ENCODE results near the gene RING1.
A peak's percentile ranks its signal among the peaks of the same experiment; 100 is the strongest.

The RING1 gene

DNA sequence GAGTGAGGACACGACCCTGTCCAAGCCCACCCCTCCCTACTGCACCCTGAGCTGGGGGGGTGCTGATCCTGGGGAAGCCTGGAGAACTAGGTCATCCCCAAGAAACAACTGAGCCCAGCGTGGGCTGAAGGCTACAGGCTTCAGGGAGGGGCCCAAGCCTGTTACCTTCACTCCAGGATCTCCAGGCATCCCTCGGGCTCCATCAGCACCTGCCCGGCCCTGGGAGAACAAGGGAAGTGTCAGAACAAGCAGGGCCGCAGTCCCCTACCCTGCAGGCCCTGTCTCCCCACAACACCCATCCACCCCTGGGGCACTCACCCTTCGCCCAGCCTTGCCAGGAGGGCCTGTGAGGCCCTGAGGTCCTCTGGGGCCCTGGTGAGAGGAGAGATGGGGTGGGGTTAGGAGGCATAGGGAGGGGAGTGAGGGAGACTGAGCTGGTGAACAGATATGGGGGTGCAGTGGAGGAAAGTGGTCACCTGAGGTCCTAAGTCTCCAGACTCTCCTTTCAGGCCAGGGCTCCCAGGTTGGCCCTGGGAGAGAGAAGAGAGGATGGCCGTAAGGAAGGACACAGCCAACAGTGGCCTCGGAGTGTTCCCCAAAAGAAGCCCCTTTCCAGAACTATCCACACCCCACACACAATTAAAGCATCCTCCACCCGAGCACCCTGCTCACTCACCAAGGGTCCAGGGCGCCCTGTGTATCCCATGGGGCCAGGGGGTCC lies 29.4 kb upstream of the RING1 start:
- CTCF ChIA-PET, result interaction anchor here (1.1 to 1.7 kb wide), 2 partner anchors 17 to 178 kb away, joined by 3 read pairs; no protein-coding TSS in a partner anchor
- H3K27ac ChIP-seq (ENCODE audit: insufficient read depth in 1 of 2, low read depth in 1 of 2, low read length in 2 of 2, poor library complexity in 1 of 2, severe bottlenecking in 2 of 2), result no peak overlapping the region
- WGBS (ENCODE audit: insufficient coverage), result 100% methylated on average over 2 of the region's 10 CpGs

DNA sequence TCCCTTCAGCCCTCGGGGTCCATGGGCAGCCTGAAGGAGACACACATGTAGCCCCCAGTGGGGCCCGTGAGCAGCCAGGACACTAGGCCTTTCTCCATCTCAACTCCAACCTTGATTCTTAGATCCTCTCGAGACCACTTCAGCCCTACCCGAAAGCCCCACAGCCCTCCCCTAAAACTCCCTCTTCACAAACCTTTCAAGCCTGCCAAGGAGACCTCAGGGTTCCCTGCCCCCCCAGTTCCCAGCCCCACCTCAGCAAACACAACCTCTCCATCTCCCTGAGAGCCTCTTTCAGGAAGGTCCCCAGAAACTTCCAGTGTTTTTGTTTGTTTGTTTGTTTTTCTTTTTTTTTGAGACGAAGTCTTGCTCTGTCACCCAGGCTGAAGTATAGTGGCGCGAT lies 27.2 kb upstream of the RING1 start:
- CTCF ChIA-PET, result interaction anchor here (1.7 kb wide), 1 partner anchor 17 kb away, joined by 3 read pairs; no protein-coding TSS in a partner anchor
- H3K36me3 ChIP-seq (ENCODE audit: control insufficient read depth in 4 of 4, insufficient read depth in 4 of 4, low read length in 3 of 4), result no peaks in the 10 kb centered on the region
- no peak overlapping the region for H3K27ac ChIP-seq (ENCODE audit: insufficient read depth in 1 of 2, low read depth in 1 of 2, low read length in 2 of 2, poor library complexity in 1 of 2, severe bottlenecking in 2 of 2)
- no peaks in the 10 kb centered on the region for H3K27me3 ChIP-seq (replicated peaks in 2 of 5; ENCODE audit: control insufficient read depth in 4 of 5, insufficient read depth in 5 of 5, low read length in 4 of 5)
- H3K4me1 ChIP-seq (ENCODE audit: control extremely low read depth in 1 of 4, control insufficient read depth in 4 of 4, insufficient read depth in 4 of 4, low read length in 3 of 4), result peaks cover 5 to 14% (median 10%) of the 10 kb centered on the region in 4 experiments
- WGBS (ENCODE audit: insufficient coverage), result 100% methylated on average over 5 of the region's 7 CpGs
- DNase-seq, result no peak
- H3K4me3 ChIP-seq (ENCODE audit: control insufficient read depth in 1 of 7, extremely low read depth in 1 of 7, insufficient read depth in 4 of 7, low read depth in 2 of 7, low read length in 6 of 7), result no peak overlapping the region
- POLR2A ChIA-PET, result no interaction called here
- H3K9me3 ChIP-seq (ENCODE audit: control extremely low read depth in 1 of 5, control insufficient read depth in 4 of 5, insufficient read depth in 2 of 5, low read depth in 1 of 5, low read length in 4 of 5), result peaks cover 0 to 3% (median 0%) of the 10 kb centered on the region in 5 experiments

More for the DNA sequence above, 29.4 kb upstream of the RING1 start:
- peaks cover 0 to 2% (median 0%) of the 10 kb centered on the region in 5 experiments for H3K27me3 ChIP-seq (replicated peaks in 2 of 5; ENCODE audit: control insufficient read depth in 4 of 5, insufficient read depth in 5 of 5, low read length in 4 of 5)
- H3K9me3 ChIP-seq (ENCODE audit: control extremely low read depth in 1 of 5, control insufficient read depth in 4 of 5, insufficient read depth in 2 of 5, low read depth in 1 of 5, low read length in 4 of 5), result peaks cover 0 to 3% (median 0%) of the 10 kb centered on the region in 5 experiments
- peaks cover 4 to 11% (median 7%) of the 10 kb centered on the region in 4 experiments for H3K4me1 ChIP-seq (ENCODE audit: control extremely low read depth in 1 of 4, control insufficient read depth in 4 of 4, insufficient read depth in 4 of 4, low read length in 3 of 4)
- no peak overlapping the region for H3K4me3 ChIP-seq (ENCODE audit: control insufficient read depth in 1 of 7, extremely low read depth in 1 of 7, insufficient read depth in 4 of 7, low read depth in 2 of 7, low read length in 6 of 7)
- POLR2A ChIA-PET, result no interaction called here
- no peak for DNase-seq
- H3K36me3 ChIP-seq (ENCODE audit: control insufficient read depth in 4 of 4, insufficient read depth in 4 of 4, low read length in 3 of 4), result no peaks in the 10 kb centered on the region

DNA sequence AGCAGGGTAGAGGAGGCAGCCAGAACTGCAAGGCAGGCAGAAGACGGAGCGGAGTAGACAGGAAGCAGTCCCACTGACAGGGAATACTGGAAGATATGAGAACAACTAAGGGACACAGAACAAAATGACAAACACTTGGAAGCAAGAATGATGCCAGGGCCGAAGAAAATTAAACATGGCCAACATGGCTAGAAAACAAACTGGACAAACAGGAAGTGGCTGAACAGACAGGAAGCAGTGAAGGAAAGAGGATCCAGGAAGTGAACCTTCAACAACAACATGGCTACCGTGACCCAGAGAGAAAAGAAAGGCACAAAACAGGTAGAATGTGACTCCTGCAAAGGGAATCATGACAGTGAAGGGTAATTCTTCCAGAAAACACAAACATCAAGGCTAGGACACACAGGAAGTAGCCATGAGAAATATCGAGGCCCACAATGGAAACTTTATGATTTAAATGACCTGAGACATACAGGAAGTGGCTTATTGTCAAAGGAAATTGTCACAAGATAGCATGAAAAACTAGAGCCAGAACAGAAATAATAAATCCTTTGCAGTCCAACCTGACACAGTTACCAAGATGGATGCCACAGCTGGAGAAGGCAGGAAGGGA lies 25.1 kb upstream of the RING1 start:
- Histone ChIP-seq H3K4me1 (ENCODE audit: control extremely low read depth in 1 of 4, control insufficient read depth in 4 of 4, insufficient read depth in 4 of 4, low read length in 3 of 4) (peaks cover 5 to 14% (median 10%) of the 10 kb centered on the region in 4 experiments), H3K27ac (ENCODE audit: insufficient read depth in 1 of 2, low read depth in 1 of 2, low read length in 2 of 2, poor library complexity in 1 of 2, severe bottlenecking in 2 of 2) (no peak overlapping the region), H3K27me3 (replicated peaks in 2 of 5; ENCODE audit: control insufficient read depth in 4 of 5, insufficient read depth in 5 of 5, low read length in 4 of 5) (peaks cover 0 to 2% (median 0%) of the 10 kb centered on the region in 5 experiments), H3K9me3 (ENCODE audit: control extremely low read depth in 1 of 5, control insufficient read depth in 4 of 5, insufficient read depth in 2 of 5, low read depth in 1 of 5, low read length in 4 of 5) (peaks cover 0 to 3% (median 0%) of the 10 kb centered on the region in 5 experiments), H3K4me3 (ENCODE audit: control insufficient read depth in 1 of 7, extremely low read depth in 1 of 7, insufficient read depth in 4 of 7, low read depth in 2 of 7, low read length in 6 of 7) (peak overlapping the region in 2 of 7 experiments; percentile 13 to 30), H3K36me3 (ENCODE audit: control insufficient read depth in 4 of 4, insufficient read depth in 4 of 4, low read length in 3 of 4) (no peaks in the 10 kb centered on the region)
- DNase-seq, result no peak
- 69% methylated on average over 5 of the region's 5 CpGs for WGBS (ENCODE audit: insufficient coverage)
- POLR2A ChIA-PET, result interaction anchor here (0.6 kb wide), 1 partner anchor 32 kb away, joined by 3 read pairs; no protein-coding TSS in a partner anchor
- CTCF ChIA-PET, result interaction anchor here (1.0 to 1.8 kb wide), 5 partner anchors 10 to 59 kb away, joined by 3 to 7 read pairs (median 5); no protein-coding TSS in a partner anchor

DNA sequence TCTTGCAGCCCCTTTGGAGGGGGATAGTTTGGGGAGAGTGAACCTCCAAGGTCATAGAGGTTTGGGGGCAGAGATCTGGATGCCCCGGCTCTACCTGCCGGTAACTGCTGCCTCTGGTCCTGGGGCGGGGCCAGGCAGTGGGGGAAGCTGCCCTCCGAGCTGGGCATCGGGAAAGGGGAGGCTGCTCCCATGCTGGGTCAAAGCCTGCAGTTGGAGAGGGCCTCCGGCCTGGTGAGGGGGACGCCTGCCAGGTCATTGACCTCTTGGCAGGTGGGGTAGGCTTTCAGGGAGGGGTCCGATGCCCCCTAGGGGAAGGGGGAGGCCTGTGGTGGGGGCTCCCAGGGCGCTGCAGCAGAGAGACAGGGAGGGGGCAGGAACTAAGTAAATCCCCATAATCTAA lies 23.1 kb upstream of the RING1 start:
- POLR2A ChIA-PET, result no interaction called here

DNA sequence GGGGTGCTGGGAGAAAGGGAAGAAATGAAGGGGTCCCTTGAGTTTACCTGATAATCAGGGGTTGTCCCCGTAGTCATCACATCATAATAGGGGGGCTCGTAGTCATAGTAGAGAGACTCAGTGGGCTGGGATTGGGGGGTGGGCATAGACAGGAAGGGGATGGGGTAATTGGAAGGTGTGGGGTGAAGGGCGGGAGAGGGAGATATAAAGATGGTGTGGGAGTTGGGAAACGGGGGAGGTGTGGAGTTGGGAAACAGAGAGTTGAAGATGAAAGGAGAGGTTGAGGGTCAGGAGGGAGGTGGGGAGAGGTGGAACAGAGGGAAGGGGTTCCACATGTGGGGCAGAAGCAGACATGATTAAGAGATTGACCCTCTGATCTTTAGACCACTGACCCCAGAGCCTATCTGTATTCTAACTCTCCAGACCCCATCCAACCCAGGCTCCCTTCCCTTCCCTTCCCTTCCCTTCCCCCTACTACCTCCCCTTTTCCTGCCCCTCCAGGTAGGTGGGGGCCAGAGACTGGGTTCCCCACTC lies 22.6 kb upstream of the RING1 start:
- POLR2A ChIA-PET, result no interaction called here
- CTCF ChIA-PET, result interaction anchor here (0.8 kb wide), 1 partner anchor 63 kb away, joined by 3 read pairs; no protein-coding TSS in a partner anchor
- WGBS (ENCODE audit: insufficient coverage), result 95% methylated on average over 4 of the region's 4 CpGs

More for the DNA sequence above, 23.1 kb upstream of the RING1 start:
- 100% methylated on average over 4 of the region's 9 CpGs for WGBS (ENCODE audit: insufficient coverage)
- no peak for DNase-seq
- no peak overlapping the region for H3K27ac ChIP-seq (ENCODE audit: insufficient read depth in 1 of 2, low read depth in 1 of 2, low read length in 2 of 2, poor library complexity in 1 of 2, severe bottlenecking in 2 of 2)
- CTCF ChIA-PET, result no interaction called here
- peaks cover 0 to 3% (median 0%) of the 10 kb centered on the region in 5 experiments for H3K9me3 ChIP-seq (ENCODE audit: control extremely low read depth in 1 of 5, control insufficient read depth in 4 of 5, insufficient read depth in 2 of 5, low read depth in 1 of 5, low read length in 4 of 5)
- H3K36me3 ChIP-seq (ENCODE audit: control insufficient read depth in 4 of 4, insufficient read depth in 4 of 4, low read length in 3 of 4), result no peaks in the 10 kb centered on the region
- H3K4me1 ChIP-seq (ENCODE audit: control extremely low read depth in 1 of 4, control insufficient read depth in 4 of 4, insufficient read depth in 4 of 4, low read length in 3 of 4), result peaks cover 5 to 14% (median 10%) of the 10 kb centered on the region in 4 experiments
- H3K27me3 ChIP-seq (replicated peaks in 2 of 5; ENCODE audit: control insufficient read depth in 4 of 5, insufficient read depth in 5 of 5, low read length in 4 of 5), result peaks cover 0 to 6% (median 2%) of the 10 kb centered on the region in 5 experiments
- no peak overlapping the region for H3K4me3 ChIP-seq (ENCODE audit: control insufficient read depth in 1 of 7, extremely low read depth in 1 of 7, insufficient read depth in 4 of 7, low read depth in 2 of 7, low read length in 6 of 7)

DNA sequence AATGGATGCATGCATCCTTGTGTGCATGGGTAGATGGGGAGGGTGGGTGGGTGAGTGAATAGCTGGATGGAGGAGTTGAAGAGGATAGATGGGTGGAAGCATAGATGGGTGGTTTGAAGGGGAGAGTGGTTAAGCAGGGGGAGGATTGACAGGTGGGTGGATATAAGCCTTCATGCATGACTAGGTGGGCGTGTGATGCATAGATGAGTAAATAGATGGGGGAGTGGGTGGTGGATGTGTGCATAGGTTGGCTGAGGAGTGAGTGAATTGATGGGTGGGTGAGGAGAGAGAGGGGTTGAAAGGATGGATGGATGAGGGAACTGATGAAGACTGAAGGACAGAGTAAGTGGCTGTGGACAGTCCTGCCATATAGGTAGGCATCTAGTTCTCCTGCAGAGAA lies 20.5 kb upstream of the RING1 start:
- ChIA-PET CTCF (no interaction called here), POLR2A (no interaction called here)
- Histone ChIP-seq H3K4me3 (ENCODE audit: control insufficient read depth in 1 of 7, extremely low read depth in 1 of 7, insufficient read depth in 4 of 7, low read depth in 2 of 7, low read length in 6 of 7) (no peak overlapping the region), H3K36me3 (ENCODE audit: control insufficient read depth in 4 of 4, insufficient read depth in 4 of 4, low read length in 3 of 4) (no peaks in the 10 kb centered on the region), H3K27me3 (replicated peaks in 2 of 5; ENCODE audit: control insufficient read depth in 4 of 5, insufficient read depth in 5 of 5, low read length in 4 of 5) (peaks cover 7 to 31% (median 13%) of the 10 kb centered on the region in 5 experiments), H3K9me3 (ENCODE audit: control extremely low read depth in 1 of 5, control insufficient read depth in 4 of 5, insufficient read depth in 2 of 5, low read depth in 1 of 5, low read length in 4 of 5) (peaks cover 0 to 3% (median 0%) of the 10 kb centered on the region in 5 experiments), H3K4me1 (ENCODE audit: control extremely low read depth in 1 of 4, control insufficient read depth in 4 of 4, insufficient read depth in 4 of 4, low read length in 3 of 4) (peaks cover 5 to 28% (median 19%) of the 10 kb centered on the region in 4 experiments), H3K27ac (ENCODE audit: insufficient read depth in 1 of 2, low read depth in 1 of 2, low read length in 2 of 2, poor library complexity in 1 of 2, severe bottlenecking in 2 of 2) (no peak overlapping the region)
- WGBS (ENCODE audit: insufficient coverage), result 100% methylated on average over 1 of the region's 1 CpG
- DNase-seq, result no peak

More for the DNA sequence above, 22.6 kb upstream of the RING1 start:
- H3K27ac ChIP-seq (ENCODE audit: insufficient read depth in 1 of 2, low read depth in 1 of 2, low read length in 2 of 2, poor library complexity in 1 of 2, severe bottlenecking in 2 of 2), result no peak overlapping the region
- peaks cover 5 to 14% (median 10%) of the 10 kb centered on the region in 4 experiments for H3K4me1 ChIP-seq (ENCODE audit: control extremely low read depth in 1 of 4, control insufficient read depth in 4 of 4, insufficient read depth in 4 of 4, low read length in 3 of 4)
- peaks cover 0 to 3% (median 0%) of the 10 kb centered on the region in 5 experiments for H3K9me3 ChIP-seq (ENCODE audit: control extremely low read depth in 1 of 5, control insufficient read depth in 4 of 5, insufficient read depth in 2 of 5, low read depth in 1 of 5, low read length in 4 of 5)
- H3K4me3 ChIP-seq (ENCODE audit: control insufficient read depth in 1 of 7, extremely low read depth in 1 of 7, insufficient read depth in 4 of 7, low read depth in 2 of 7, low read length in 6 of 7), result no peak overlapping the region
- no peaks in the 10 kb centered on the region for H3K36me3 ChIP-seq (ENCODE audit: control insufficient read depth in 4 of 4, insufficient read depth in 4 of 4, low read length in 3 of 4)
- DNase-seq, result no peak
- peaks cover 1 to 11% (median 2%) of the 10 kb centered on the region in 5 experiments for H3K27me3 ChIP-seq (replicated peaks in 2 of 5; ENCODE audit: control insufficient read depth in 4 of 5, insufficient read depth in 5 of 5, low read length in 4 of 5)
